RWPE1 (cell line): ENCODE measurements around the gene PCLO.

Source experiments
- CTCF ChIA-PET: fragments of 350-600 bp; sonication (Branson Sonifier 250); formaldehyde crosslinking; extraction: SDS; loops from one replicate; lab custom pipeline; 2021; lab: Yijun Ruan, JAX
- POLR2A ChIA-PET: fragments of 400-600 bp; formaldehyde crosslinking; extraction: SDS; loops from one replicate; lab custom pipeline; 2020; ENCODE audit warnings: antibody characterized with exemption; ENCODE audit not compliant: low non-redundant PET; lab: Yijun Ruan, JAX
- DNase-seq: peaks from one replicate; pipeline ENCODE4 v3.0.0; 2012; ENCODE audit warnings: low spot score
- H3K27ac ChIP-seq: fragments of 450-650 bp; 2 replicates; pipeline ENCODE4 v1.5.1; 2017
- CTCF ChIP-seq: fragments of 450-650 bp; conservative IDR thresholded peaks from 2 replicates; pipeline ENCODE4 v1.5.1; 2017; ENCODE audit warnings: low read depth, mild to moderate bottlenecking

Gene PCLO

GRCh38 chr7:82950436-82950835 lies 212.2 kb downstream of the PCLO start:
- H3K27ac ChIP-seq = no peak overlapping the region
- TF ChIP-seq CTCF = no peak

GRCh38 chr7:82945480-82945879 lies 217.2 kb downstream of the PCLO start:
- TF ChIP-seq CTCF = no peak
- no peak for DNase-seq
- POLR2A ChIA-PET = no interaction called here
- no peak overlapping the region for H3K27ac ChIP-seq
- CTCF ChIA-PET = no interaction called here

More at GRCh38 chr7:82950436-82950835, 212.2 kb downstream of the PCLO start:
- DNase-seq = no peak
- ChIA-PET POLR2A (no interaction called here), CTCF (no interaction called here)

DNA sequence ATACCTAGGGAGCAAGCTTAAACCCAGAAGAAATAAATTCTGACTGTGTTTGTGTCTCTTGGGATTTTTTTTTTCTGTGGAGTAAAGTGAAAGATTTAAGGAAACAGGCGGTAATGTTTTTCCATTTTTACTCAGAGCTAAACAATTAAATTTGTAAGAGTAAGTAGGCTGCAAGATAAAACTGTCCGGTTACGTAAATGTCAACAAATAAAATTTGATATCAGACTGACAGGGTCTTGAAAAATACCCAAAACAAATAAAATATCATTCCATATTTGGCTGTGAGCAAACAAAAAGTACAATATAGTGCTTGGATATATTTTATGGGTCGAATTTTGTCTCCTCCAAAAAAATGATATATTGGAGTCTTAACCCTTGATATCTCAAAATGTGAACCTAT lies 217.6 kb downstream of the PCLO start:
- no peak for TF ChIP-seq CTCF
- POLR2A ChIA-PET = no interaction called here
- no peak for DNase-seq
- H3K27ac ChIP-seq = no peak overlapping the region
- CTCF ChIA-PET = no interaction called here

DNA sequence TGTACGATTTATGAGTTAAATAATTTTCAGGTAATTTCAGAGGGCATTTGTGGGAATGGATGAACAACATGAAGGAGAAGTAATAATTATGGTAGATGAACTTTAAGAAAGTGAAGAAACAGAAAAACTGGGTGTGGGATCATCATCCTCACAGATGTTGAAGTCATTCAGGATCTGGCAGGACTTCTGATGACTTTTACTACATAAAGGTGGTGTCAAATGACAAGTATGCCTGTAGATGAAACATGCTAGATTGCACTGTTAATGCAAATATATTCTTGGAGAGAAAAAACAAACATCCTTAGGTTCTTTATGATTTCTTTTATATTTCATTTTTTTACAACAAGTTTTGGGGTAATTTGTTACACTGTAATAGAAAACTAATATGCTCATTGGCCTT lies 230.2 kb downstream of the PCLO start:
- H3K27ac ChIP-seq = no peak overlapping the region
- POLR2A ChIA-PET = no interaction called here
- TF ChIP-seq CTCF = no peak
- DNase-seq = no peak
- CTCF ChIA-PET = no interaction called here

GRCh38 chr7:82926477-82926876 lies 236.2 kb downstream of the PCLO start:
- ChIA-PET POLR2A (no interaction called here), CTCF (no interaction called here)
- no peak for DNase-seq
- TF ChIP-seq CTCF = no peak
- H3K27ac ChIP-seq = no peak overlapping the region

GRCh38 chr7:82925331-82925730 lies 237.4 kb downstream of the PCLO start:
- TF ChIP-seq CTCF = no peak
- DNase-seq = no peak
- ChIA-PET CTCF (interaction anchor here (0.5 kb wide), 1 partner anchor 10 kb away, joined by 4 read pairs; no protein-coding TSS in a partner anchor), POLR2A (no interaction called here)
- H3K27ac ChIP-seq = no peak overlapping the region

DNA sequence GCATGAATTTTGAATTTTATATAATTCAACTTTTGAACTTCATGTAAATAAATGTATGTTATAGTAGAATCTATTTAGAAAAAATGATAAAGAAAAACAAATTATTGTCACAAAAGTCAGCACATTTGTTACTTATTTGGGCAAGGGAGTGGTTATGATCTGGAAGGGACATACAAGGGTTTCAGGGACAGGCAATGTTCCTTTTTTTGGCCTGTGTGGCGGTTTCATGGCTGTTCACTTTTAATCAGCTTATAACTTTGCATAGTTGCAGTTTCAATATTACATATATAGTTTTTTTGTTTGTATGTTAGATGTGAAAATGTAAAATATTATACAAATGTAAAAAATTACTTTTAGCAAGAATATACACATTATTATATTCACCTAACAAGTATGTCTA lies 256.2 kb downstream of the PCLO start:
- H3K27ac ChIP-seq = no peak overlapping the region
- ChIA-PET CTCF (no interaction called here), POLR2A (no interaction called here)
- TF ChIP-seq CTCF = no peak
- DNase-seq = no peak
